Cardiac fibroblast (primary cell): ENCODE data around the gene DPM3.
"Not testable (repeated sequence)": the region's sequence is repeated elsewhere in the genome, so short reads cannot be mapped to it uniquely, and the experiment has no call there.

Experiments used
- DNase-seq, 2 donors: peaks; one replicate each; pipeline versions ENCODE4 v3.0.0 to v3.0.0-alpha.2; 2010; ENCODE audit warnings: low read depth in 2 of 2
- H3K4me3 ChIP-seq, 2 donors: replicated peaks in 1 of 2; 1 replicate in 1 of 2; 2 replicates in 1 of 2; pipeline ENCODE4 v1.5.1; 2011; ENCODE audit warnings: low read depth in 2 of 2, low read length in 2 of 2, mild to moderate bottlenecking in 2 of 2, moderate library complexity in 1 of 2
- TF ChIP-seq, protein P1 (sequence below): IDR thresholded peaks from one replicate; pipeline ENCODE4 v1.5.1; 2011; ENCODE audit warnings: low read depth, mild to moderate bottlenecking, low read length, inconsistent platforms

Gene DPM3

DNA sequence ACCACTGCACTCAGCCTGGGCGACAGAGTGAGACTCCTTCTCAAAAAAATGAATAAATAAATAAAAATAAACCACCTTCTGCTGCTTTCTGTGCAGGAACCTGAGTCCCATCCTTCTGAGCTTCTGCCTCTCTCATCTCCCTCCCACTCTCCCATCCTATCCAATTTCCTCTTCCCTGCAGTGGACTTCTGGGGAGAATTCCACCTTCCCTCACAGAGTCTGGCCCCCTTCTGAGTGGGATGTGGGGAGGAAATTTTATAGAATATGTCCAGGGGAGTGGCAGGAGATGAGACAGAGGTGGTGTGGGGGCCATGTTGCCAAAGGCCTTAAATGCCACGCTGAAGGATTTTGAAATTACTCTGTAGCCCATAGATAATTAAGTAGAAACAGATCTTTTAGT, 18.0 kb downstream of the DPM3 start:
- H3K4me3 ChIP-seq, result no peak overlapping the region
- TF ChIP-seq, protein P1, sequence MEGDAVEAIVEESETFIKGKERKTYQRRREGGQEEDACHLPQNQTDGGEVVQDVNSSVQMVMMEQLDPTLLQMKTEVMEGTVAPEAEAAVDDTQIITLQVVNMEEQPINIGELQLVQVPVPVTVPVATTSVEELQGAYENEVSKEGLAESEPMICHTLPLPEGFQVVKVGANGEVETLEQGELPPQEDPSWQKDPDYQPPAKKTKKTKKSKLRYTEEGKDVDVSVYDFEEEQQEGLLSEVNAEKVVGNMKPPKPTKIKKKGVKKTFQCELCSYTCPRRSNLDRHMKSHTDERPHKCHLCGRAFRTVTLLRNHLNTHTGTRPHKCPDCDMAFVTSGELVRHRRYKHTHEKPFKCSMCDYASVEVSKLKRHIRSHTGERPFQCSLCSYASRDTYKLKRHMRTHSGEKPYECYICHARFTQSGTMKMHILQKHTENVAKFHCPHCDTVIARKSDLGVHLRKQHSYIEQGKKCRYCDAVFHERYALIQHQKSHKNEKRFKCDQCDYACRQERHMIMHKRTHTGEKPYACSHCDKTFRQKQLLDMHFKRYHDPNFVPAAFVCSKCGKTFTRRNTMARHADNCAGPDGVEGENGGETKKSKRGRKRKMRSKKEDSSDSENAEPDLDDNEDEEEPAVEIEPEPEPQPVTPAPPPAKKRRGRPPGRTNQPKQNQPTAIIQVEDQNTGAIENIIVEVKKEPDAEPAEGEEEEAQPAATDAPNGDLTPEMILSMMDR, result no peak
- DNase-seq, result no peak

DNA sequence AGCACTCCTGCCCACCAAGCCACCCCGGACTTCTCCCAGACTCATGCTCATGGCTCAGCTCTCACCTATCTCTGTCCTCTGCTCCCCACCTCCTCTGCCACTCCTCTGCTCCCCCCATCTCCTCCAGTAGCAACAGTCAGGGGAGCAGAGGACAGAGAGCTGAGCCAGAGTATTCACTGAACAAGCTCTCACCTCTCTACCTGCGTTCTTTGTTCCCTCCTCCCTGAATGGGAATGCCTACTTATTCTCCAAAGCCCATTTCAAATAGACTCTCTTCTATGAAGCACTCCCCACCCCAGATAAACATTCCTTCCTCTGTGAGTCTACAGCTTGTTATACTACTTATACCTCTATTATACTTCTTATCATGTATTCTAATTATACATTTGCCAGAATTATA, 19.1 kb downstream of the DPM3 start:
- no peak overlapping the region for H3K4me3 ChIP-seq
- TF ChIP-seq, protein P1, result no peak

DNA sequence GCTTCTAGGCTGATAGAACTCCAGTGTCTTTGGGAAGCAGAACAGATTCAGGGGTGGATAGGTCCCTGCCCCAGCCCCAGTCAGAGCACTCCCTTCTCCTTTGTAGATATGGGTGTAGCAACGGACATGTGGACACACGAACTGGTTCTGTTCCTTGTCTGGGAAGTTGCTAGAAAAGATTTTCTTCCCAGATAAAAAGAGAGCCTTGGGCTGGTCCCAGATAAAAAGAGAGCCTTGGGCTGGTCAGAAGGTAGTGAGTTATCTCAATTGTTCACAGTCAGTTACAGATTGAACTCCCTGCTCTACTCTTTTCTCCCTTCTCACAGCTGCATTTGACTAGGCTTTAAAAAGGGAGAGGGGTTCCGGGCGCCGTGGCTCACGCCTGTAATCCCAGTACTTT, 20.1 kb downstream of the DPM3 start:
- no peak for DNase-seq
- no peak overlapping the region for H3K4me3 ChIP-seq
- TF ChIP-seq, protein P1, result no peak

More for the DNA sequence above, 19.1 kb downstream of the DPM3 start:
- DNase-seq, result no peak

DNA sequence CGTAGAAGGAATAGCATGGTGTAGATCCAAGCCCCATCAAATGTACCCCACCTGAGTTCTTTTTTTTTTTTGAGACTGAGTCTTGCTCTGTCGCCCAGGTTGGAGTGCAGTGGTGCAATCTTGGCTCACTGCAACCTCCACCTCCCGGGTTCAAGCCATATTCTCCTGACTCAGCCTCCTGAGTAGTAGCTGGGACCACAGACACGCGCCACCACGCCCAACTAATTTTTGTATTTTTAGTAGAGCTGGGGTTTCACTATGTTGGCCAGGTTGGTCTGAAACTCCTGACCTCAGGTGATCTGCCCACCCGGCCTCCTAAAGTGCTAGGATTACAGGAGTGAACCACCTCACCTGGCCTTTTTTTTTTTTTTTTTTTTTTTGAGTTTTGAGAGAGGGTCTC, 22.2 kb downstream of the DPM3 start:
- DNase-seq, result not testable (repeated sequence)

DNA sequence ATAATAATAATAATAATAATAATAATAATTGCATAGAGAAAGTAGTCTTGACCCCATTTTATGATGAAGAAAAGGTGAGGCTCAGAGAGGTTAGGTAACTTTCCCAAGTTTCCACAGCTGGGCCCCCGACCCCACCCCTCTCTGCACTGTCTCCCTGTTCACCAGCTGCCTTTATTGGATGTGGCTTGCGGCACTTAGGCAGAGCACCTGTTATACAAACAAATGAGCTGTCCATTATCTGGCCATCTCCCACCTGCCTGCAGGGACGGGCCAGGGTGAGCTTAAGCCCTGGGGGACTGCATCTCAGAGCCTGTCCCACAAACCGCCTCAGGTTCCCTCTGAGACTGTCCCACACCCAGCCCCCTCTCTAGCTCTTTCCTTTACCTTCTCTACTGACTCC, 22.7 kb downstream of the DPM3 start:
- TF ChIP-seq, protein P1, result no peak
- DNase-seq, result no peak

More for the DNA sequence above, 22.2 kb downstream of the DPM3 start:
- H3K4me3 ChIP-seq, result not testable (repeated sequence)

DNA sequence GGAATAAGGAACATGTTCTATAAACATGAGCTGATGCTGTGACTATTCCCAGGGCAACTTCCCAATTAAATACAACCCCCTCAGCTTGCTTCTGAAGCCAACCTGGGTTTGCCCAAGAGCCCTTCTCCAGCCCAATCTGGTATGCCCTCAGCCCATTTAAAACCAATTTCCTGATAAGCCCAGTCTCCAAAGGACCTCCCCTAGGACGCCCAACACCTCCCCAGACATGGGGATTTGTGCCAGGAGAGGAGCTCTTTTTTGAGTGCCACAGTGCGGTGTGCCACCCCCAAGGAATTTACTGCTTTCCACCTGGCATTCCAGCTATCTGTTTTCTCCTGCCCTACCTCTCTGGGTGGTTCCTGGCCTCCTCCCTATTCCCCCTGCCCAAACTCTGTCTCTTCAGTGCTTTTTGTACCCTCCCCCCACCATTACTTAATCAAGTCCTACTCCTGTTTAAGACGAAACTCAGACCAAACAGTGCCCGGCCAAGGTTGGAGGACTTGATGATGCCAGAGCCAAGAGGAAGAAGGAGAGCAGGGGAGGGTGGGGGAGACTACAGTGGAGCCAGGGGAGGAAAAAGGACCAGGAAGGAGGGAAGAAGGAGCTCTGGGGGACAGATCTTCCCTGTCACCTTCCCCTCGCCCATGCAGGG, 24.1 kb downstream of the DPM3 start:
- TF ChIP-seq, protein P1, result no peak
- DNase-seq, result no peak

More for the DNA sequence above, 22.7 kb downstream of the DPM3 start:
- H3K4me3 ChIP-seq, result no peak overlapping the region

DNA sequence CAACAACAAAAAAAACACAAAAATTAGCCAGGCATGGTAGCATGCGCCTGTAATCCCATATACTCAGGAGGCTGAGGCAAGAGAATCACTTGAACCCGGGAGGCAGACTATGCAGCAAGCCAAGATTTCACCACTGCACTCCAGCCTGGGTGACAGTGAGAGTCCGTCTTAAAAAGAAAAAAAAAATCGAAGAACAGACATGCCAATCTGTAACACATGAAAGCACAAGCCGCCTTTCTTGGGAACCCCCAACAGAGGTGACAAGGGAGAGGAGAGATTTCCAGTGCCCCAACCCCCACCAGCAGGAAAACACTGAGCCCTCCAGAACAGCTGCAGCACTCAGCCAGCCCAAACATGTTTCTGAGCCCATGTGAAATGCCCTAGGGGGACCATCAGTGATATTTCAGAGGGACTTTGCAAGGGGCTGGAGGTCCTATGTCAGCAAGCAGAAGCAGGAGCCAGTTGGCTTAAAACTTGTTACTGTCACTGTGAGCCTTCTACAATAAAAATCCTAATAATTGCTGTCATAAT, 26.8 kb downstream of the DPM3 start:
- H3K4me3 ChIP-seq, result no peak overlapping the region
- TF ChIP-seq, protein P1, result no peak
- DNase-seq, result no peak

More for the DNA sequence above, 24.1 kb downstream of the DPM3 start:
- no peak overlapping the region for H3K4me3 ChIP-seq
